ENCODE data around the gene ZNF782. TPM values are rescaled to one million over a fixed set of nuclear protein-coding genes. Genes with fewer than 3 reads are reported as not detected.
"Not testable (repeated sequence)": the region's sequence is repeated elsewhere in the genome, so short reads cannot be mapped to it uniquely, and the experiment has no call there.

Gene ZNF782
- total RNA-seq, 4 donors from 2014 or later = 5.8 to 17.0 (median 7.5) TPM

DNA sequence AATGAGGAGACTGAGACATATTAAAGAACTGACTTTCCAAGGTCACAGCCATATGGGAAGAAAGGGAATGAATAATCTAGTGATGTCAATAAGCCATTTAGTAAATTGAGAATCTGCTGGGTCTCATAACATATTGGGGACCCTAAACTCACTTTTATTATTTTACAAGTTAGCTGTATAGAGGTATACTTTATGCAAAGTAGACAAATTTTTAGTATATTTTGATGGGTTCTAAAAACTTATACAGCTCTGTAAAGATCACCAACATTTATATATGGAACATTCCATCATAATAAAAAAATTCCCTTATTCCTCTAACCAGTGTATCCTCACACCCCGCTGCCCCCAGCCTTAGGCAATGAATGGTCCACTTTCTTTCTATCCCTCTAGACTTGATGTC lies 40.7 kb downstream of the ZNF782 start:
- H3K9me3 ChIP-seq = peaks cover 0 to 96% (median 63%) of the 10 kb centered on the region in 4 donors
- intact Hi-C loops (cut with DNase I) = no loop called here

DNA sequence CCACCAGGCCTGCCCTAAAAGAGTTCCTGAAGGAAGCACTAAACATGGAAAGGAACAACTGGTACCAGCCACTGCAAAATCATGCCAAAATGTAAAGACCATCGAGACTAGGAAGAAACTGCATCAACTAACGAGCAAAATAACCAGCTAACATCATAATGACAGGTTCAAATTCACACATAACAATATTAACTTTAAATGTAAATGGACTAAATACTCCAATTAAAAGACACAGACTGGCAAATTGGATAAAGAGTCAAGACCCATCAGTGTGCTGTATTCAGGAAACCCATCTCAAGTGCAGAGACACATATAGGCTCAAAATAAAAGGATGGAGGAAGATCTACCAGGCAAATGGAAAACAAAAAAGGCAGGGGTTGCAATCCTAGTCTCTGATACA lies 55.4 kb downstream of the ZNF782 start:
- H3K27me3 ChIP-seq; intact Hi-C loops (cut with DNase I); DNase-seq (ENCODE audit: extremely low spot score); H3K27ac ChIP-seq (replicated peaks in 1 of 4); H3K4me3 ChIP-seq; H3K4me1 ChIP-seq: not testable (repeated sequence)
- Histone ChIP-seq H3K36me3 (peaks cover 16 to 41% (median 29%) of the 10 kb centered on the region in 4 donors), H3K9me3 (peaks cover 0 to 40% (median 28%) of the 10 kb centered on the region in 4 donors)
- 100% methylated on average over 1 of the region's 2 CpGs for WGBS

More for the DNA sequence above, 40.7 kb downstream of the ZNF782 start:
- Histone ChIP-seq H3K27ac (replicated peaks in 1 of 4) (no peak overlapping the region), H3K36me3 (peaks cover under 1 to 30% (median 19%) of the 10 kb centered on the region in 4 donors), H3K4me1 (no peaks in the 10 kb centered on the region), H3K27me3 (no peaks in the 10 kb centered on the region), H3K4me3 (no peak overlapping the region)
- WGBS = 97% methylated on average over 1 of the region's 1 CpG
- no peak for TF ChIP-seq POLR2AphosphoS5 (IDR thresholded peaks at IDR 0.05)
- TF ChIP-seq, protein P1, sequence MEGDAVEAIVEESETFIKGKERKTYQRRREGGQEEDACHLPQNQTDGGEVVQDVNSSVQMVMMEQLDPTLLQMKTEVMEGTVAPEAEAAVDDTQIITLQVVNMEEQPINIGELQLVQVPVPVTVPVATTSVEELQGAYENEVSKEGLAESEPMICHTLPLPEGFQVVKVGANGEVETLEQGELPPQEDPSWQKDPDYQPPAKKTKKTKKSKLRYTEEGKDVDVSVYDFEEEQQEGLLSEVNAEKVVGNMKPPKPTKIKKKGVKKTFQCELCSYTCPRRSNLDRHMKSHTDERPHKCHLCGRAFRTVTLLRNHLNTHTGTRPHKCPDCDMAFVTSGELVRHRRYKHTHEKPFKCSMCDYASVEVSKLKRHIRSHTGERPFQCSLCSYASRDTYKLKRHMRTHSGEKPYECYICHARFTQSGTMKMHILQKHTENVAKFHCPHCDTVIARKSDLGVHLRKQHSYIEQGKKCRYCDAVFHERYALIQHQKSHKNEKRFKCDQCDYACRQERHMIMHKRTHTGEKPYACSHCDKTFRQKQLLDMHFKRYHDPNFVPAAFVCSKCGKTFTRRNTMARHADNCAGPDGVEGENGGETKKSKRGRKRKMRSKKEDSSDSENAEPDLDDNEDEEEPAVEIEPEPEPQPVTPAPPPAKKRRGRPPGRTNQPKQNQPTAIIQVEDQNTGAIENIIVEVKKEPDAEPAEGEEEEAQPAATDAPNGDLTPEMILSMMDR (IDR thresholded peaks at IDR 0.05) = no peak
- TF ChIP-seq POLR2A (IDR thresholded peaks at IDR 0.05; ENCODE audit: low read depth) = no peak
- no peak for TF ChIP-seq EP300 (IDR thresholded peaks at IDR 0.05)
- DNase-seq (ENCODE audit: extremely low spot score) = no peak

DNA sequence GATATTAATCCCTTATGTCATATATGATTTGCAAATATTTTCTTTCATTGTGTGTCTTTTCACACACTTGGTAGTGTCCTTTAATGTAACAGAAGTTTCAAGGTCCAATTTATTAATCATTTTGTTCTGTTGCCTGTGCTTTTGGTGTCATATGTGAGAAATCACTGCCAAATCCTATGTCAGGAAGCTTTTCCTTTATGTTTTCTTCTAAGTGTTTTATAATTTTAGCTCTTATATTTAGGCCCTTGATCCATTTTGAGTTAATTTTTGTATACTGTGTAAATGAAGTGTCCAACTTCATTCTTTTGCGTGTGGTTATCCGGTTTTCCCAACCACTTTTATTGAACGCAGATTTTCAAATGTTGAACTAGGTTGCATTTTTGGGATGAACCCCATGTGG lies 70.3 kb downstream of the ZNF782 start:
- Histone ChIP-seq H3K36me3 (peaks cover 0 to 3% (median 0%) of the 10 kb centered on the region in 4 donors), H3K27ac (replicated peaks in 1 of 4) (no peak overlapping the region), H3K9me3 (no peaks in the 10 kb centered on the region), H3K4me3 (no peak overlapping the region), H3K27me3 (no peaks in the 10 kb centered on the region), H3K4me1 (peaks cover 0 to 4% (median 2%) of the 10 kb centered on the region in 4 donors)
- no peak for DNase-seq (ENCODE audit: extremely low spot score)
- intact Hi-C loops (cut with DNase I) = no loop called here
- 94% methylated on average over 3 of the region's 3 CpGs for WGBS
- TF ChIP-seq, protein P1 (IDR thresholded peaks at IDR 0.05) = no peak
- TF ChIP-seq POLR2AphosphoS5 (IDR thresholded peaks at IDR 0.05) (no peak), EP300 (IDR thresholded peaks at IDR 0.05) (no peak), POLR2A (IDR thresholded peaks at IDR 0.05; ENCODE audit: low read depth) (no peak)

DNA sequence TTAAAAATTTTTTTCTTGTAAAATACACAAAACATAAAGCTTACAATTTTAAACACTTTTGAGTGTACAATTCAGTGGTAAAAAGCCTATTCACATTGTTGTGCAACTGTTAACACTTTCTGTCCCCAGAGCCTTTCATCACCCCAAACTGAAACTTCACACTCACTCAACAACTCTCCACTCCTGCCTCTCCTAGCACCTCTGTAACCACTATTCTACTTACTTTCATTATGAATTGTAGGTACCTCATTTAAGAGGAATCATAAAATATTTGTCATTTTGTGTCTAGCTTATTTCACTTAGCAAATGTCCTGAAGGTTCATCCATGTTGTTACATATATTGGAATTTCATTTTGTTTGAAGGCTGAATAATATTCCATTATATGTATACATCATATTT lies 72.1 kb downstream of the ZNF782 start:
- peaks cover 6 to 13% (median 11%) of the 10 kb centered on the region in 4 donors for H3K4me1 ChIP-seq
- H3K27ac ChIP-seq (replicated peaks in 1 of 4) = no peak overlapping the region
- no peak for TF ChIP-seq POLR2AphosphoS5 (IDR thresholded peaks at IDR 0.05)
- TF ChIP-seq EP300 (IDR thresholded peaks at IDR 0.05) = no peak
- TF ChIP-seq, protein P1 (IDR thresholded peaks at IDR 0.05) = no peak
- TF ChIP-seq POLR2A (IDR thresholded peaks at IDR 0.05; ENCODE audit: low read depth) = no peak
- no peaks in the 10 kb centered on the region for H3K9me3 ChIP-seq
- no peaks in the 10 kb centered on the region for H3K36me3 ChIP-seq
- H3K27me3 ChIP-seq = no peaks in the 10 kb centered on the region
- H3K4me3 ChIP-seq = no peak overlapping the region
- no peak for DNase-seq (ENCODE audit: extremely low spot score)
- intact Hi-C loops (cut with DNase I) = no loop called here

DNA sequence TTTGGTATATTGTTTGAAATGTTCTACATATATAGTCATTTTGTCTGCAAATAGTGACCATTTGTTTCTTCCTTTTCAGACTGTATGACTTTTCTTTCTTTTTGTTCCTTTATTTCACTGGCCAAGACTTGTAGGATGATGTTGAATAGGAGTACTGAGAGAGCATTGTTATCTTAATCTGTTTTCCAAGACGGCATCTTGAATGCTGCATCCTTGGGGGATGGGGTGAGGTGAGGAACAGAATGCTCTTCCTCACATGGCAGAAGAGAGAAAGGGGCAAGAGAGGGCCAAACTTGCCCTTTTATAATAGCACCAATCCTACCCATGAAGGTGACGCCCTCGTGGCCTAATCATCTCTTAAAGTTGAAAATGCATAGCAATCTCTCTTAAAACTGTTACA lies 72.8 kb downstream of the ZNF782 start:
- peaks cover 13 to 19% (median 17%) of the 10 kb centered on the region in 4 donors for H3K4me1 ChIP-seq
- 71% methylated on average over 3 of the region's 3 CpGs for WGBS
- no peaks in the 10 kb centered on the region for H3K27me3 ChIP-seq
- TF ChIP-seq, protein P1 (IDR thresholded peaks at IDR 0.05) = no peak
- no peak for TF ChIP-seq POLR2AphosphoS5 (IDR thresholded peaks at IDR 0.05)
- no peak for TF ChIP-seq EP300 (IDR thresholded peaks at IDR 0.05)
- no peak for TF ChIP-seq POLR2A (IDR thresholded peaks at IDR 0.05; ENCODE audit: low read depth)
- no peak overlapping the region for H3K4me3 ChIP-seq
- intact Hi-C loops (cut with DNase I) = no loop called here
- no peaks in the 10 kb centered on the region for H3K36me3 ChIP-seq
- H3K9me3 ChIP-seq = no peaks in the 10 kb centered on the region
- no peak for DNase-seq (ENCODE audit: extremely low spot score)
- no peak overlapping the region for H3K27ac ChIP-seq (replicated peaks in 1 of 4)
